ENCODE results near the gene M6PR. TPM values are rescaled to one million over a fixed set of nuclear protein-coding genes. Genes with fewer than 3 reads are reported as not detected.
"Not testable (repeated sequence)": the region's sequence is repeated elsewhere in the genome, so short reads cannot be mapped to it uniquely, and the experiment has no call there.

The M6PR gene
- total and polyA plus RNA-seq, 7 experiments from 2014 or later = 123 to 248 (median 177) TPM

DNA sequence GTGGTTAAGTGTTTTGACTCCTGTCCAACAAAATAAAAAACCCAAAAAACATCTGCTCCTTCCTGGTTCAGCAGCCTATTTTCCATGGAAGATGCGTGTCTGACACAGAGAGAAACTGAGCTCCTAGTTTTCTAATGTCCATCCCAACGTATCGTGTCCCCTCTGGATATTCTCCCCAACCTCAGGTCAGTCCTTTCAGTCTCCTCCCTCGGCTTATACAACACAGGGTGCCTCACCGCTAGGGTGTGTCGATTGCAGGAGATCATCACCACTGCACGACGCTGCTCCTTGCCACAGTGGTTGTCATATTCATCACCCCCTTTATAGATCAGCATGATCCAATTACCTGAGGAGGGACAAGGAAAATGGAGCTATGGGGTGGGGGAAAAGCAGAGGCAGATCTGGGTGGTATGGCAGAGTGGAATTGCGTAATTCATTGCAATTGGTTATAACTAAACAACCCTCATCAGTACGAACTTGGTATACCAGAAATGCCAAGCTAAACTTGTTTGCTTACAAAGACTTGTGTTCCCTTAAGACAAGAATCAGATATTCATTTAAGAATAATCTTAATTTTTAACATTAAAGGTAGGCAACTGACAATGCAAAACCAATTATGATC lies 5.8 kb downstream of the M6PR start:
- Mint-ChIP-seq H3K36me3 (peaks cover 0 to 34% (median 22%) of the 10 kb centered on the region in 5 donors), H3K9me3 (no peaks in the 10 kb centered on the region)
- POLR2A ChIA-PET = no interaction called here

DNA sequence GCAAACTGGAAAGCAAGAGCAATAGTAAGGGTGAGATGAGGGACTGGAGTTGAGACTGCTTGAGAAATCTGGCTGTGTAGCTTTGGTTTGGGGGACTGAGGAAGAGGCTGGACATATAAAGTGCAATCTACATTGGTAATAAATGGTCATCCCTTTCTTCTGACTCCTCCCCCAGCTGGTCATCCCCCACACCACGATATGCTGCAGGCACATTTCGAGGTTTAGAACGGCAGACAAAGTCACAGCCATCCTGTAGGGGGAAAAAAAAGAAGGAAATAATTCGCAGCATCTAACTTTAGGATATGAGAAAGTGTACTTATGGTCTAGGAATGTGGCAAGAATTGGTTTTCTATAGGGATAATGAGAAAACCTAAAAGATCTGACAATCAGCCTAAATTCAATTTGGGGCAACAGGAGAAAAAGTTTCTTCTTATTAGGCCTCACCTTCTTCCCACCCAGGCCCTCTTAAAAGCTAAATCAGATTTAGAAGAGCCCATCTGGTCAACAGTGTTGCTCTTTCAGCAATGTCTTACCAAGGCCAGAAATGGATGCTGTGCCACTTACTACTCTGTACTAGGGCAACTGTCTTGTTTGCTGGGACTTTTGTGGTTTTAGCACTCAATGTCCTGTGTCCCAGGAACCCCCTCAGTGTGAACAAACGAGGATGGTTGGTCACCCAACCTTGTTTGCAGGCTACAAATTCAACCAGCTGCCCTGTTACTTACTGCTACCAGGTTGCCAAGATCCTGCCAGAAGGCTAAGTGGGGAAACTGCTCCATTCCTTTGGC lies 7.6 kb downstream of the M6PR start:
- POLR2A ChIA-PET = interaction anchor here (0.5 kb wide), 1 partner anchor 39 kb away, joined by 3 read pairs; no protein-coding TSS in a partner anchor
- Histone ChIP-seq H3K4me1 (ENCODE audit: control insufficient read depth in 2 of 2, insufficient read depth in 2 of 2, low read length in 2 of 2) (peaks cover under 1 to 2% of the 10 kb centered on the region in 2 donors), H3K4me3 (ENCODE audit: low read length) (no peak overlapping the region), H3K36me3 (ENCODE audit: control insufficient read depth in 2 of 3, insufficient read depth in 3 of 3, low read length in 3 of 3) (peaks cover 7 to 68% (median 21%) of the 10 kb centered on the region in 3 experiments), H3K27ac (ENCODE audit: low read depth, low read length) (peak overlapping the region; percentile 29), H3K27me3 (ENCODE audit: control insufficient read depth in 2 of 2, insufficient read depth in 2 of 2, low read length in 2 of 2) (no peaks in the 10 kb centered on the region), H3K9me3 (ENCODE audit: control insufficient read depth in 2 of 3, low read length in 3 of 3) (no peaks in the 10 kb centered on the region)
- peaks cover 5 to 36% (median 26%) of the 10 kb centered on the region in 5 donors for H3K36me3 Mint-ChIP-seq
- CTCF ChIA-PET = interaction anchor here (0.6 to 15.2 kb wide), 2 partner anchors 90 to 885 kb away, joined by 4 to 287 read pairs; no protein-coding TSS in a partner anchor
- no peak overlapping the region for H3K4me3 Mint-ChIP-seq
- H3K4me1 Mint-ChIP-seq = peaks cover 9 to 17% (median 10%) of the 10 kb centered on the region in 7 donors
- H3K9me3 Mint-ChIP-seq = no peaks in the 10 kb centered on the region
- intact Hi-C loops (cut with micrococcal nuclease) = no loop called here
- H3K27me3 Mint-ChIP-seq = no peaks in the 10 kb centered on the region
- ATAC-seq = no peak
- peak overlapping the region in 8 of 9 donors; percentile 4 to 86 (median 64) for H3K27ac Mint-ChIP-seq
- no peak for DNase-seq

More for the DNA sequence above, 5.8 kb downstream of the M6PR start:
- no peak overlapping the region for H3K27ac ChIP-seq (ENCODE audit: low read depth, low read length)
- ATAC-seq (no peak), DNase-seq (no peak)
- no peaks in the 10 kb centered on the region for H3K27me3 ChIP-seq (ENCODE audit: control insufficient read depth in 2 of 2, insufficient read depth in 2 of 2, low read length in 2 of 2)
- peak overlapping the region in 6 of 9 donors; percentile 25 to 73 (median 51) for H3K27ac Mint-ChIP-seq
- no peaks in the 10 kb centered on the region for H3K27me3 Mint-ChIP-seq
- H3K4me3 ChIP-seq (ENCODE audit: low read length) = no peak overlapping the region
- CTCF ChIA-PET = interaction anchor here (0.5 to 15.2 kb wide), 3 partner anchors 88 to 265 kb away, joined by 3 to 287 read pairs (median 18); no protein-coding TSS in a partner anchor
- no peaks in the 10 kb centered on the region for H3K9me3 ChIP-seq (ENCODE audit: control insufficient read depth in 2 of 3, low read length in 3 of 3)
- peaks cover 6 to 13% of the 10 kb centered on the region in 2 donors for H3K4me1 ChIP-seq (ENCODE audit: control insufficient read depth in 2 of 2, insufficient read depth in 2 of 2, low read length in 2 of 2)
- no peak overlapping the region for H3K4me3 Mint-ChIP-seq
- H3K36me3 ChIP-seq (ENCODE audit: control insufficient read depth in 2 of 3, insufficient read depth in 3 of 3, low read length in 3 of 3) = peaks cover 7 to 50% (median 21%) of the 10 kb centered on the region in 3 experiments
- peaks cover 21 to 33% (median 28%) of the 10 kb centered on the region in 7 donors for H3K4me1 Mint-ChIP-seq
- intact Hi-C loops (cut with micrococcal nuclease) = no loop called here

DNA sequence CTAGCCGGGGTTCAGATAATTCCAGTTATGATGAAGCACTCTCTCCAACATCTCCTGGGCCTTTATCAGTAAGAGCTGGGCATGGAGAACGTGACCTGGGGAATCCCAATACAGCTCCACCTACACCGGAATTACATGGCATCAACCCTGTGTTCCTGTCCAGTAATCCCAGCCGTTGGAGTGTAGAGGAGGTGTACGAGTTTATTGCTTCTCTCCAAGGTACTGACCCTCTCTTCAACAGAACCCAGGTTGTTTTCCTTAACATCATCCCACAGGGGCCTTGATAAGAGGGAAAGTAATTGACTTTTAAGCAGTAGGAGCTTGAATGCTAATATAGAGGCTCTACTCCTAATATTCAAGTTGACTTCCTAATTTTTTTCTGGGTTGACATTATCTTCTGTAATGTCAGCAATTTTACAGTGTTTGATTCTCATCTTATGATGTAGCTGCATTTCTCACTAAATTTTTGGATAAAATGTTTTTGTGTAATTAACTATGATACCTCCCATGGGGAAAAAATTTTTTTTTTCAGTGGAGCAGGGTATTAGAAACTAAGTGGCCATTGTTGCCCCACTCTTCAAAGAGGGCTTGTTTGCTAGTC lies 11.5 kb downstream of the M6PR start:
- H3K4me3 Mint-ChIP-seq; H3K27me3 ChIP-seq (ENCODE audit: control insufficient read depth in 2 of 2, insufficient read depth in 2 of 2, low read length in 2 of 2); ATAC-seq; H3K27ac ChIP-seq (ENCODE audit: low read depth, low read length); intact Hi-C loops (cut with micrococcal nuclease); H3K9me3 ChIP-seq (ENCODE audit: control insufficient read depth in 2 of 3, low read length in 3 of 3); H3K4me3 ChIP-seq (ENCODE audit: low read length); CTCF ChIA-PET; H3K9me3 Mint-ChIP-seq; DNase-seq; H3K4me1 ChIP-seq (ENCODE audit: control insufficient read depth in 2 of 2, insufficient read depth in 2 of 2, low read length in 2 of 2); H3K4me1 Mint-ChIP-seq; H3K27me3 Mint-ChIP-seq: not testable (repeated sequence)
- H3K36me3 ChIP-seq (ENCODE audit: control insufficient read depth in 2 of 3, insufficient read depth in 3 of 3, low read length in 3 of 3) = peaks cover 7 to 62% (median 11%) of the 10 kb centered on the region in 3 experiments
- H3K36me3 Mint-ChIP-seq = peaks cover 18 to 43% (median 27%) of the 10 kb centered on the region in 5 donors
- H3K27ac Mint-ChIP-seq = peak overlapping the region in 3 of 9 donors; percentile 14 to 49 (median 22)
- POLR2A ChIA-PET = interaction anchor here (0.6 to 2.2 kb wide), 5 partner anchors 10 to 268 kb away, joined by 3 to 5 read pairs (median 3); partner anchors contain the start of gene M6PR

DNA sequence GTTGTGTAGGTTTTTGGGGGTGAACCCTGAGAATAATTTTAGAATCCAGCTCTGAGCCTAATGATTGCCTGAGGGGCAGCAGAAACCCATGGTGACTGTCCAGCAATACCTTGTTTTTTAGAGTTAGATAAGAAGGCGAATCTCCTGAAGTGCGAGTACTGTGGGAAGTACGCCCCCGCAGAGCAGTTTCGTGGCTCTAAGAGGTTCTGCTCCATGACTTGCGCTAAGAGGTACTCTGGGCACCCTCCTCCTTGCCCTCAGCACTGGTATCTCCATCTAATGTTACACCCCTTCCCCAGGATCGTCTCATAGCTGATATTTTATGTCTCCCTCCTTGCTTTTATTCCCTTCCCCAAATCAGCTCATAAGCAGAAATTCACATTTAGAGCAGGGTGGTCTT lies 12.7 kb downstream of the M6PR start:
- Mint-ChIP-seq H3K27ac (peak overlapping the region in 5 of 9 donors; percentile 6 to 64 (median 27)), H3K36me3 (peaks cover 13 to 50% (median 27%) of the 10 kb centered on the region in 5 donors), H3K4me1 (peaks cover 0 to 3% (median 0%) of the 10 kb centered on the region in 7 donors), H3K9me3 (no peaks in the 10 kb centered on the region), H3K27me3 (no peaks in the 10 kb centered on the region), H3K4me3 (no peak overlapping the region)
- H3K27me3 ChIP-seq (ENCODE audit: control insufficient read depth in 2 of 2, insufficient read depth in 2 of 2, low read length in 2 of 2) = no peaks in the 10 kb centered on the region
- H3K4me3 ChIP-seq (ENCODE audit: low read length) = no peak overlapping the region
- no peaks in the 10 kb centered on the region for H3K9me3 ChIP-seq (ENCODE audit: control insufficient read depth in 2 of 3, low read length in 3 of 3)
- ChIA-PET CTCF (interaction anchor here (1.6 kb wide), 1 partner anchor 113 kb away, joined by 6 read pairs; no protein-coding TSS in a partner anchor), POLR2A (interaction anchor here (1.0 kb wide), 1 partner anchor 18 kb away, joined by 3 read pairs; no protein-coding TSS in a partner anchor)
- peaks cover 0 to 53% (median 11%) of the 10 kb centered on the region in 3 experiments for H3K36me3 ChIP-seq (ENCODE audit: control insufficient read depth in 2 of 3, insufficient read depth in 3 of 3, low read length in 3 of 3)
- DNase-seq (no peak), ATAC-seq (no peak)
- intact Hi-C loops (cut with micrococcal nuclease) = no loop called here
- H3K27ac ChIP-seq (ENCODE audit: low read depth, low read length) = no peak overlapping the region
- H3K4me1 ChIP-seq (ENCODE audit: control insufficient read depth in 2 of 2, insufficient read depth in 2 of 2, low read length in 2 of 2) = no peaks in the 10 kb centered on the region

DNA sequence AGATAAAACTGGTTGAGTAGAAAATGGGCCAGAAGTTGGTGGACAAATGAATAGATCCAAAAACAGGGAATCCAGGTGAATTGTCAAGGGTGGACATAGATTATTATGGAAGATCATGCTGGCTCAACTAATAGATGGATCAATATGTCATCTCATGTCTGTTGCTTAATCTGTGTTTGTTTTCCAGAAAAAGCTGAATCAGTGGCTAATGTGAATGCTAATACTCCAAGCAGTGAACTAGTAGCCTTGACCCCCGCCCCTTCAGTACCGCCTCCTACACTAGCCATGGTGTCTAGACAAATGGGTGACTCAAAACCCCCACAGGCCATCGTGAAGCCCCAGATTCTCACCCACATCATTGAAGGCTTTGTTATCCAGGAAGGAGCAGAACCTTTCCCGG lies 15.4 kb downstream of the M6PR start:
- CTCF ChIA-PET = not testable (repeated sequence)

DNA sequence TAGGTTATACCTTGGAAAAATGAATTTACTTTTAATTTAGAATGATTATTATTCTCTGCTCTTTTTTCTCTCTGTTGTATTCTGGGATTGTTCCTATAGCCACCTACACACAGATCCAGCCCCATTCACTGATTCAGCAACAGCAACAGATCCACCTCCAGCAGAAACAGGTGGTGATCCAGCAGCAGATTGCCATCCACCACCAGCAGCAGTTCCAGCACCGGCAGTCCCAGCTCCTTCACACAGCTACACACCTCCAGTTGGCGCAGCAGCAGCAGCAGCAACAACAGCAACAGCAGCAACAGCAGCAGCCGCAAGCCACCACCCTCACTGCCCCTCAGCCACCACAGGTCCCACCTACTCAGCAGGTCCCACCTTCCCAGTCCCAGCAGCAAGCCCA lies 17.0 kb downstream of the M6PR start:
- CTCF ChIA-PET; H3K9me3 ChIP-seq (ENCODE audit: control insufficient read depth in 2 of 3, low read length in 3 of 3); H3K4me3 ChIP-seq (ENCODE audit: low read length); H3K27me3 ChIP-seq (ENCODE audit: control insufficient read depth in 2 of 2, insufficient read depth in 2 of 2, low read length in 2 of 2); H3K4me1 ChIP-seq (ENCODE audit: control insufficient read depth in 2 of 2, insufficient read depth in 2 of 2, low read length in 2 of 2); H3K4me3 Mint-ChIP-seq; H3K27ac ChIP-seq (ENCODE audit: low read depth, low read length); POLR2A ChIA-PET; intact Hi-C loops (cut with micrococcal nuclease); H3K4me1 Mint-ChIP-seq; H3K9me3 Mint-ChIP-seq; H3K27me3 Mint-ChIP-seq; DNase-seq; ATAC-seq: not testable (repeated sequence)
- H3K36me3 Mint-ChIP-seq = peaks cover 5 to 52% (median 27%) of the 10 kb centered on the region in 5 donors
- H3K27ac Mint-ChIP-seq = peak overlapping the region in 1 of 9 donors; percentile 46
- H3K36me3 ChIP-seq (ENCODE audit: control insufficient read depth in 2 of 3, insufficient read depth in 3 of 3, low read length in 3 of 3) = peaks cover 0 to 48% (median 11%) of the 10 kb centered on the region in 3 experiments

More for the DNA sequence above, 15.4 kb downstream of the M6PR start:
- H3K9me3 Mint-ChIP-seq; H3K4me1 ChIP-seq (ENCODE audit: control insufficient read depth in 2 of 2, insufficient read depth in 2 of 2, low read length in 2 of 2); H3K27me3 ChIP-seq (ENCODE audit: control insufficient read depth in 2 of 2, insufficient read depth in 2 of 2, low read length in 2 of 2); H3K9me3 ChIP-seq (ENCODE audit: control insufficient read depth in 2 of 3, low read length in 3 of 3); H3K27me3 Mint-ChIP-seq; POLR2A ChIA-PET; DNase-seq; H3K4me3 ChIP-seq (ENCODE audit: low read length); ATAC-seq; intact Hi-C loops (cut with micrococcal nuclease); H3K27ac ChIP-seq (ENCODE audit: low read depth, low read length); H3K4me3 Mint-ChIP-seq; H3K4me1 Mint-ChIP-seq: not testable (repeated sequence)
- H3K36me3 Mint-ChIP-seq = peaks cover 8 to 58% (median 27%) of the 10 kb centered on the region in 5 donors
- peak overlapping the region in 3 of 9 donors; percentile 19 to 73 (median 32) for H3K27ac Mint-ChIP-seq
- peaks cover 0 to 59% (median 11%) of the 10 kb centered on the region in 3 experiments for H3K36me3 ChIP-seq (ENCODE audit: control insufficient read depth in 2 of 3, insufficient read depth in 3 of 3, low read length in 3 of 3)
